ENCODE measurements around the gene AATF. TPM values are rescaled to one million over a fixed set of nuclear protein-coding genes. Genes with fewer than 3 reads are reported as not detected.
"Not testable (repeated sequence)": the region's sequence is repeated elsewhere in the genome, so short reads cannot be mapped to it uniquely, and the experiment has no call there.

Gene AATF
- total RNA-seq, 5 donors from 2014 or later (not counting 1 experiment from before 2014, with no cell fraction given) = 52.5 to 65.0 (median 59.7) TPM

- Histone ChIP-seq H3K4me3 (ENCODE audit: control insufficient read depth in 1 of 2, extremely low read depth in 1 of 2, low read length in 1 of 2) (no peak overlapping the region), H3K36me3 (ENCODE audit: control insufficient read depth in 2 of 2, extremely low read depth in 1 of 2, insufficient read depth in 1 of 2, low read length in 1 of 2) (no peaks in the 10 kb centered on the region), H3K9me3 (no peaks in the 10 kb centered on the region), H3K4me1 (ENCODE audit: control insufficient read depth in 1 of 2, extremely low read depth in 1 of 2, insufficient read depth in 2 of 2, low read length in 2 of 2) (no peaks in the 10 kb centered on the region), H3K27ac (ENCODE audit: low read length) (no peak overlapping the region), H3K27me3 (replicated peaks in 1 of 2; ENCODE audit: control insufficient read depth in 2 of 2, extremely low read depth in 1 of 2, insufficient read depth in 2 of 2, low read length in 1 of 2) (peaks cover 2 to 8% of the 10 kb centered on the region in 2 experiments)
- DNase-seq (no peak), ATAC-seq (replicated peaks in 1 of 4) (no peak)
- WGBS (ENCODE audit: insufficient coverage) = 86% methylated on average over 5 of the region's 10 CpGs
- Mint-ChIP-seq H3K4me3 (no peak overlapping the region), H3K27me3 (no peaks in the 10 kb centered on the region), H3K27ac (no peak overlapping the region), H3K4me1 (no peaks in the 10 kb centered on the region), H3K9me3 (no peaks in the 10 kb centered on the region), H3K36me3 (no peaks in the 10 kb centered on the region)
- ChIA-PET CTCF (interaction anchor here in 1 of 2 donors (0.6 kb wide), 1 partner anchor 22 kb away, joined by 4 read pairs; no protein-coding TSS in a partner anchor), POLR2A (interaction anchor here in 1 of 2 donors (0.5 kb wide), 1 partner anchor 117 kb away, joined by 13 read pairs; no protein-coding TSS in a partner anchor)
These were observed 119.5 kb downstream of the AATF start for GRCh38 chr17:37068266-37068665.

- DNase-seq (no peak), ATAC-seq (replicated peaks in 1 of 4) (no peak)
- Histone ChIP-seq H3K4me3 (ENCODE audit: control insufficient read depth in 1 of 2, extremely low read depth in 1 of 2, low read length in 1 of 2) (no peak overlapping the region), H3K9me3 (no peaks in the 10 kb centered on the region), H3K36me3 (ENCODE audit: control insufficient read depth in 2 of 2, extremely low read depth in 1 of 2, insufficient read depth in 1 of 2, low read length in 1 of 2) (no peaks in the 10 kb centered on the region), H3K27ac (ENCODE audit: low read length) (no peak overlapping the region), H3K4me1 (ENCODE audit: control insufficient read depth in 1 of 2, extremely low read depth in 1 of 2, insufficient read depth in 2 of 2, low read length in 2 of 2) (no peaks in the 10 kb centered on the region), H3K27me3 (replicated peaks in 1 of 2; ENCODE audit: control insufficient read depth in 2 of 2, extremely low read depth in 1 of 2, insufficient read depth in 2 of 2, low read length in 1 of 2) (peaks cover 2 to 8% of the 10 kb centered on the region in 2 experiments)
- H3K9me3 Mint-ChIP-seq = no peaks in the 10 kb centered on the region
- no peak overlapping the region for H3K27ac Mint-ChIP-seq
- no peaks in the 10 kb centered on the region for H3K4me1 Mint-ChIP-seq
- no peak overlapping the region for H3K4me3 Mint-ChIP-seq
- ChIA-PET POLR2A (no interaction called here), CTCF (no interaction called here)
- no peaks in the 10 kb centered on the region for H3K36me3 Mint-ChIP-seq
- H3K27me3 Mint-ChIP-seq = no peaks in the 10 kb centered on the region
- 70% methylated on average over 2 of the region's 3 CpGs for WGBS (ENCODE audit: insufficient coverage)
These were observed 120.3 kb downstream of the AATF start for GRCh38 chr17:37069087-37069486.

GRCh38 chr17:37073464-37073863 is 124.7 kb downstream of the AATF start:
- H3K4me3 Mint-ChIP-seq; ATAC-seq (replicated peaks in 1 of 4); H3K27me3 Mint-ChIP-seq; H3K36me3 Mint-ChIP-seq; H3K27me3 ChIP-seq (replicated peaks in 1 of 2; ENCODE audit: control insufficient read depth in 2 of 2, extremely low read depth in 1 of 2, insufficient read depth in 2 of 2, low read length in 1 of 2); H3K9me3 ChIP-seq; H3K9me3 Mint-ChIP-seq; POLR2A ChIA-PET; H3K4me1 ChIP-seq (ENCODE audit: control insufficient read depth in 1 of 2, extremely low read depth in 1 of 2, insufficient read depth in 2 of 2, low read length in 2 of 2); H3K27ac Mint-ChIP-seq; DNase-seq; H3K4me3 ChIP-seq (ENCODE audit: control insufficient read depth in 1 of 2, extremely low read depth in 1 of 2, low read length in 1 of 2); H3K4me1 Mint-ChIP-seq; H3K36me3 ChIP-seq (ENCODE audit: control insufficient read depth in 2 of 2, extremely low read depth in 1 of 2, insufficient read depth in 1 of 2, low read length in 1 of 2); H3K27ac ChIP-seq (ENCODE audit: low read length): not testable (repeated sequence)
- WGBS (ENCODE audit: insufficient coverage) = no CpG with 5 or more reads among the region's 3 CpGs
- CTCF ChIA-PET = interaction anchor here in 1 of 2 donors (0.7 kb wide), 1 partner anchor 86 kb away, joined by 7 read pairs; no protein-coding TSS in a partner anchor

GRCh38 chr17:37079065-37079708 is 130.4 kb downstream of the AATF start:
- ChIA-PET POLR2A (no interaction called here), CTCF (no interaction called here)
- no CpG with 5 or more reads among the region's 2 CpGs for WGBS (ENCODE audit: insufficient coverage)
- DNase-seq (no peak), ATAC-seq (replicated peaks in 1 of 4) (no peak)
- Histone ChIP-seq H3K4me3 (ENCODE audit: control insufficient read depth in 1 of 2, extremely low read depth in 1 of 2, low read length in 1 of 2) (no peak overlapping the region), H3K9me3 (no peaks in the 10 kb centered on the region), H3K4me1 (ENCODE audit: control insufficient read depth in 1 of 2, extremely low read depth in 1 of 2, insufficient read depth in 2 of 2, low read length in 2 of 2) (no peaks in the 10 kb centered on the region), H3K36me3 (ENCODE audit: control insufficient read depth in 2 of 2, extremely low read depth in 1 of 2, insufficient read depth in 1 of 2, low read length in 1 of 2) (no peaks in the 10 kb centered on the region), H3K27me3 (replicated peaks in 1 of 2; ENCODE audit: control insufficient read depth in 2 of 2, extremely low read depth in 1 of 2, insufficient read depth in 2 of 2, low read length in 1 of 2) (peaks cover 0 to 4% of the 10 kb centered on the region in 2 experiments), H3K27ac (ENCODE audit: low read length) (no peak overlapping the region)
- Mint-ChIP-seq H3K4me1 (no peaks in the 10 kb centered on the region), H3K9me3 (peaks cover 4 to 9% (median 6%) of the 10 kb centered on the region in 3 donors), H3K27me3 (no peaks in the 10 kb centered on the region), H3K36me3 (peaks cover 5% of the 10 kb centered on the region), H3K27ac (no peak overlapping the region), H3K4me3 (no peak overlapping the region)

GRCh38 chr17:37079735-37080134 is 131.0 kb downstream of the AATF start:
- Mint-ChIP-seq H3K4me3 (no peak overlapping the region), H3K36me3 (peaks cover 5% of the 10 kb centered on the region), H3K4me1 (no peaks in the 10 kb centered on the region), H3K9me3 (peaks cover 4 to 9% (median 6%) of the 10 kb centered on the region in 3 donors), H3K27me3 (no peaks in the 10 kb centered on the region), H3K27ac (no peak overlapping the region)
- no peak overlapping the region for H3K27ac ChIP-seq (ENCODE audit: low read length)
- no peaks in the 10 kb centered on the region for H3K9me3 ChIP-seq
- POLR2A ChIA-PET = no interaction called here
- H3K4me3 ChIP-seq (ENCODE audit: control insufficient read depth in 1 of 2, extremely low read depth in 1 of 2, low read length in 1 of 2) = no peak overlapping the region
- ATAC-seq (replicated peaks in 1 of 4) (no peak), DNase-seq (no peak)
- WGBS (ENCODE audit: insufficient coverage) = no CpG with 5 or more reads among the region's 1 CpG
- CTCF ChIA-PET = no interaction called here
- no peaks in the 10 kb centered on the region for H3K36me3 ChIP-seq (ENCODE audit: control insufficient read depth in 2 of 2, extremely low read depth in 1 of 2, insufficient read depth in 1 of 2, low read length in 1 of 2)
- peaks cover 0 to 4% of the 10 kb centered on the region in 2 experiments for H3K27me3 ChIP-seq (replicated peaks in 1 of 2; ENCODE audit: control insufficient read depth in 2 of 2, extremely low read depth in 1 of 2, insufficient read depth in 2 of 2, low read length in 1 of 2)
- H3K4me1 ChIP-seq (ENCODE audit: control insufficient read depth in 1 of 2, extremely low read depth in 1 of 2, insufficient read depth in 2 of 2, low read length in 2 of 2) = no peaks in the 10 kb centered on the region

- Mint-ChIP-seq H3K27me3 (no peaks in the 10 kb centered on the region), H3K4me1 (peaks cover 0 to 3% (median 0%) of the 10 kb centered on the region in 3 donors), H3K27ac (no peak overlapping the region), H3K4me3 (no peak overlapping the region), H3K9me3 (peaks cover 4 to 9% (median 6%) of the 10 kb centered on the region in 3 donors), H3K36me3 (peaks cover 10% of the 10 kb centered on the region)
- 57% methylated on average over 1 of the region's 5 CpGs for WGBS (ENCODE audit: insufficient coverage)
- ATAC-seq (replicated peaks in 1 of 4) (no peak), DNase-seq (no peak)
- H3K4me3 ChIP-seq (ENCODE audit: control insufficient read depth in 1 of 2, extremely low read depth in 1 of 2, low read length in 1 of 2) = no peak overlapping the region
- H3K9me3 ChIP-seq = no peaks in the 10 kb centered on the region
- peaks cover 0 to 4% of the 10 kb centered on the region in 2 experiments for H3K27me3 ChIP-seq (replicated peaks in 1 of 2; ENCODE audit: control insufficient read depth in 2 of 2, extremely low read depth in 1 of 2, insufficient read depth in 2 of 2, low read length in 1 of 2)
- H3K27ac ChIP-seq (ENCODE audit: low read length) = no peak overlapping the region
- ChIA-PET CTCF (no interaction called here), POLR2A (no interaction called here)
- H3K36me3 ChIP-seq (ENCODE audit: control insufficient read depth in 2 of 2, extremely low read depth in 1 of 2, insufficient read depth in 1 of 2, low read length in 1 of 2) = peaks cover 0 to under 1% of the 10 kb centered on the region in 2 donors
- H3K4me1 ChIP-seq (ENCODE audit: control insufficient read depth in 1 of 2, extremely low read depth in 1 of 2, insufficient read depth in 2 of 2, low read length in 2 of 2) = no peaks in the 10 kb centered on the region
These were observed 132.5 kb downstream of the AATF start for GRCh38 chr17:37081287-37081686.

All from T-cell (primary cell).